H9 (cell line): ENCODE measurements around the gene LILRA5. TPM values are rescaled to one million over a fixed set of nuclear protein-coding genes. Genes with fewer than 3 reads are reported as not detected.
"Not testable (repeated sequence)": the region's sequence is repeated elsewhere in the genome, so short reads cannot be mapped to it uniquely, and the experiment has no call there.

Experiments
- DNase-seq: peaks from one replicate; pipeline ENCODE4 v3.0.0-alpha.2; 2017
- H2AFZ ChIP-seq: one replicate; pipeline ENCODE4 v1.6.1; 2013; ENCODE audit warnings: mild to moderate bottlenecking, low read length, control low read depth, moderate library complexity
- H2AK5ac ChIP-seq: 2 replicates; pipeline ENCODE4 v1.6.1; 2013; ENCODE audit warnings: low read length, control low read depth, mixed read lengths; ENCODE audit not compliant: insufficient read length
- H2BK120ac ChIP-seq: one replicate; pipeline ENCODE4 v1.6.1; 2013; ENCODE audit warnings: low read depth, mild to moderate bottlenecking, low read length, control low read depth, inconsistent platforms; ENCODE audit not compliant: poor library complexity, severe bottlenecking
- H2BK12ac ChIP-seq: 2 replicates; pipeline ENCODE4 v1.6.1; 2013; ENCODE audit warnings: low read length, control low read depth, mixed read lengths, low read depth; ENCODE audit not compliant: insufficient read length
- H2BK15ac ChIP-seq: 2 replicates; pipeline ENCODE4 v1.6.1; 2013; ENCODE audit warnings: low read depth, low read length, control low read depth
- H2BK20ac ChIP-seq: one replicate; pipeline ENCODE4 v1.6.1; 2013; ENCODE audit warnings: low read depth, mild to moderate bottlenecking, low read length, control low read depth, inconsistent platforms; ENCODE audit not compliant: poor library complexity, severe bottlenecking
- H2BK5ac ChIP-seq: 2 replicates; pipeline ENCODE4 v1.6.1; 2013; ENCODE audit warnings: low read length, control low read depth, mixed read lengths; ENCODE audit not compliant: insufficient read length
- H3K14ac ChIP-seq: 2 replicates; pipeline ENCODE4 v1.6.1; 2013; ENCODE audit warnings: low read length, control low read depth; ENCODE audit not compliant: insufficient read depth
- H3K18ac ChIP-seq: 2 replicates; pipeline ENCODE4 v1.6.1; 2013; ENCODE audit warnings: low read depth, mild to moderate bottlenecking, mixed read lengths, low read length, control low read depth; ENCODE audit not compliant: insufficient read length
- H3K23ac ChIP-seq: 2 replicates; pipeline ENCODE4 v1.6.1; 2013; ENCODE audit warnings: low read length, control low read depth, mixed read lengths, low read depth; ENCODE audit not compliant: insufficient read length
- H3K23me2 ChIP-seq: 2 replicates; pipeline ENCODE4 v1.6.1; 2013; ENCODE audit warnings: low read depth, mild to moderate bottlenecking, mixed read lengths, low read length, control low read depth; ENCODE audit not compliant: insufficient read length, poor library complexity, severe bottlenecking
- H3K27ac ChIP-seq: 2 replicates; pipeline ENCODE4 v1.5.1; 2013; ENCODE audit warnings: low read length, control low read depth, mixed read lengths, low read depth; ENCODE audit not compliant: insufficient read length
- H3K27me3 ChIP-seq: 2 replicates; pipeline ENCODE4 v1.6.1; 2013; ENCODE audit warnings: low read length, control low read depth, inconsistent platforms; ENCODE audit not compliant: insufficient read depth
- H3K4ac ChIP-seq: 2 replicates; pipeline ENCODE4 v1.6.1; 2013; ENCODE audit warnings: low read depth, mild to moderate bottlenecking, control low read depth, inconsistent platforms, low read length, moderate library complexity
- H3K4me1 ChIP-seq: 2 replicates; pipeline ENCODE4 v1.6.1; 2013; ENCODE audit warnings: low read length, control low read depth, inconsistent platforms; ENCODE audit not compliant: insufficient read depth
- H3K4me2 ChIP-seq: 2 replicates; pipeline ENCODE4 v1.6.1; 2013; ENCODE audit warnings: low read length, control low read depth, mixed read lengths; ENCODE audit not compliant: insufficient read length, insufficient read depth
- H3K56ac ChIP-seq: 2 replicates; pipeline ENCODE4 v1.6.1; 2013; ENCODE audit warnings: low read depth, mild to moderate bottlenecking, mixed read lengths, low read length, control low read depth; ENCODE audit not compliant: insufficient read length
- H3K79me1 ChIP-seq: 2 replicates; pipeline ENCODE4 v1.6.1; 2013; ENCODE audit warnings: low read depth, mild to moderate bottlenecking, moderate library complexity, low read length, control low read depth, inconsistent platforms; ENCODE audit not compliant: insufficient read depth, poor library complexity, severe bottlenecking
- H3K79me2 ChIP-seq: 2 replicates; pipeline ENCODE4 v1.6.1; 2013; ENCODE audit warnings: low read length, control low read depth, inconsistent platforms; ENCODE audit not compliant: insufficient read depth
- H3K9ac ChIP-seq: 2 replicates; pipeline ENCODE4 v1.6.1; 2013; ENCODE audit warnings: low read length, control low read depth, mixed read lengths; ENCODE audit not compliant: insufficient read length; ENCODE audit errors: extremely low read depth
- H3K9me3 ChIP-seq: one replicate; pipeline ENCODE4 v1.6.1; 2013; ENCODE audit warnings: low read depth, low read length, inconsistent platforms; ENCODE audit not compliant: control insufficient read depth
- H3T11ph ChIP-seq: one replicate; pipeline ENCODE4 v1.6.1; 2013; ENCODE audit warnings: mild to moderate bottlenecking, low read length, control low read depth, inconsistent platforms
- H4K20me1 ChIP-seq: one replicate; pipeline ENCODE4 v1.6.1; 2013; ENCODE audit not compliant: control insufficient read depth, insufficient read length, insufficient read depth
- H4K5ac ChIP-seq: 2 replicates; pipeline ENCODE4 v1.6.1; 2013; ENCODE audit warnings: low read depth, mild to moderate bottlenecking, mixed read lengths, low read length, control low read depth; ENCODE audit not compliant: insufficient read length
- H4K8ac ChIP-seq: replicated peaks from 2 replicates; pipeline ENCODE4 v1.6.1; 2013; ENCODE audit warnings: low read length, control low read depth, mixed read lengths, low read depth; ENCODE audit not compliant: insufficient read length
- H4K91ac ChIP-seq: 2 replicates; pipeline ENCODE4 v1.6.1; 2013; ENCODE audit warnings: low read depth, mild to moderate bottlenecking, moderate library complexity, mixed read lengths, low read length, control low read depth; ENCODE audit not compliant: insufficient read length
- H3K27ac Mint-ChIP-seq, 3 experiments: 2 replicates in 2 of 3; 3 replicates in 1 of 3; pipeline ENCODE4 v1.8.0; 2020 to 2021; ENCODE audit warnings: mixed read lengths in 3 of 3, mild to moderate bottlenecking in 1 of 3, moderate library complexity in 1 of 3
- H3K27me3 Mint-ChIP-seq: 2 replicates; pipeline ENCODE4 v1.8.0; 2021; ENCODE audit warnings: low read depth, mild to moderate bottlenecking, moderate library complexity, mixed read lengths
- H3K36me3 Mint-ChIP-seq, 3 experiments: 2 replicates in 2 of 3; 3 replicates in 1 of 3; pipeline ENCODE4 v1.8.0; 2020 to 2021; ENCODE audit warnings: low read depth in 3 of 3, mixed read lengths in 3 of 3; ENCODE audit not compliant: insufficient read depth in 1 of 3
- H3K4me1 Mint-ChIP-seq, 2 experiments: 2 replicates each; pipeline ENCODE4 v1.8.0; 2020; ENCODE audit warnings: mixed read lengths in 2 of 2
- H3K4me3 Mint-ChIP-seq, 2 experiments: 2 replicates in 1 of 2; 3 replicates in 1 of 2; pipeline ENCODE4 v1.8.0; 2020 to 2021; ENCODE audit warnings: mild to moderate bottlenecking in 2 of 2, mixed read lengths in 2 of 2, moderate library complexity in 1 of 2
- H3K9me3 Mint-ChIP-seq, 2 experiments: 2 replicates in 1 of 2; 3 replicates in 1 of 2; pipeline ENCODE4 v1.8.0; 2020; ENCODE audit warnings: mild to moderate bottlenecking in 2 of 2, mixed read lengths in 2 of 2, moderate library complexity in 1 of 2
- WGBS: extraction: QIAGEN DNeasy Blood & Tissue Kit; methylation state at CpG from one replicate; pipeline ENCODE4 v1.1.7; 2013; ENCODE audit warnings: missing lambda C conversion rate, low lambda C conversion rate, mixed read lengths; ENCODE audit not compliant: insufficient read length; ENCODE audit errors: extremely low coverage; 5-methylcytosine and 5-hydroxymethylcytosine counted together
- total RNA-seq: library from RNA; stranded (reverse); gene quantifications from 2 replicates; pipeline ENCODE4 v1.2.1, GENCODE V29; 2021
- TF ChIP-seq, protein P1 (sequence below): fragments of 200-600 bp; sonication (generic); conservative IDR thresholded peaks from 3 replicates; pipeline ENCODE4 v1.8.0; 2021; ENCODE audit warnings: antibody characterized with exemption, mild to moderate bottlenecking

Gene LILRA5
- total RNA-seq, 1 experiment from 2014 or later: not detected

DNA sequence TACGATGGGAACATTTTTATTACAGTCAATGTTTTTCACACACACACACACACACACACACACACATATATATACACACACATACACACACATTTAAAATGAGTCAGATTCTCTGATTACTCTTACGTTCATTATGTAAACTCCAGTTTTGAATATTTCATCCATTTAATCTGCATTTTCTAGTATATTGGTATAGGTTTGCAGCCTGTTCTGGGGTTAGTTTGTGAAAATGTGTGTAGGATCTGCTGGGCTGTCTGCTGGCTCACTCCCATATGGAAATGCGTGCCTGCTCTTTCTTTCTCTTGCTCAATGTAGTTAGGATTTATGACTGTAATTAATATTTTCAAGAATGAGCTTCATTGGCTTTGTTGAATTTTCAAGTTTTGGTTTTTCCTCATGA lies 39.1 kb downstream of the LILRA5 start:
- Mint-ChIP-seq H3K4me1 (no peaks in the 10 kb centered on the region; a peak in 1 of 4 replicates), H3K4me3 (no peak overlapping the region), H3K36me3 (no peaks in the 10 kb centered on the region), H3K27ac (no peak overlapping the region), H3K27me3 (peaks cover 44% of the 10 kb centered on the region), H3K9me3 (peaks cover 0 to 33% of the 10 kb centered on the region in 2 experiments; a peak in 2 of 5 replicates)
- no peaks in the 10 kb centered on the region for H3K9me3 ChIP-seq
- H2AK5ac ChIP-seq: no peak overlapping the region
- H3K56ac ChIP-seq: no peak overlapping the region
- H4K91ac ChIP-seq: no peak overlapping the region
- no peak overlapping the region for H2BK12ac ChIP-seq
- no peak overlapping the region for H2BK5ac ChIP-seq
- no peak overlapping the region for H2BK120ac ChIP-seq
- no peak overlapping the region for H3K23ac ChIP-seq
- no peaks in the 10 kb centered on the region for H3K4me1 ChIP-seq
- H4K20me1 ChIP-seq: no peaks in the 10 kb centered on the region
- no peak overlapping the region for H2BK15ac ChIP-seq
- no peaks in the 10 kb centered on the region for H3K23me2 ChIP-seq
- no peak overlapping the region for H3K9ac ChIP-seq
- no peak overlapping the region for H2AFZ ChIP-seq
- H4K8ac ChIP-seq: no peak overlapping the region
- H3K27me3 ChIP-seq: no peaks in the 10 kb centered on the region
- no peak for DNase-seq
- H3K18ac ChIP-seq: no peak overlapping the region
- H3K4me2 ChIP-seq: no peak overlapping the region
- no peak overlapping the region for H4K5ac ChIP-seq
- H3T11ph ChIP-seq: no peak overlapping the region
- WGBS: no CpG with 5 or more reads among the region's 3 CpGs
- no peak overlapping the region for H3K4ac ChIP-seq
- H3K79me1 ChIP-seq: no peaks in the 10 kb centered on the region
- no peak overlapping the region for H3K27ac ChIP-seq
- TF ChIP-seq, protein P1, sequence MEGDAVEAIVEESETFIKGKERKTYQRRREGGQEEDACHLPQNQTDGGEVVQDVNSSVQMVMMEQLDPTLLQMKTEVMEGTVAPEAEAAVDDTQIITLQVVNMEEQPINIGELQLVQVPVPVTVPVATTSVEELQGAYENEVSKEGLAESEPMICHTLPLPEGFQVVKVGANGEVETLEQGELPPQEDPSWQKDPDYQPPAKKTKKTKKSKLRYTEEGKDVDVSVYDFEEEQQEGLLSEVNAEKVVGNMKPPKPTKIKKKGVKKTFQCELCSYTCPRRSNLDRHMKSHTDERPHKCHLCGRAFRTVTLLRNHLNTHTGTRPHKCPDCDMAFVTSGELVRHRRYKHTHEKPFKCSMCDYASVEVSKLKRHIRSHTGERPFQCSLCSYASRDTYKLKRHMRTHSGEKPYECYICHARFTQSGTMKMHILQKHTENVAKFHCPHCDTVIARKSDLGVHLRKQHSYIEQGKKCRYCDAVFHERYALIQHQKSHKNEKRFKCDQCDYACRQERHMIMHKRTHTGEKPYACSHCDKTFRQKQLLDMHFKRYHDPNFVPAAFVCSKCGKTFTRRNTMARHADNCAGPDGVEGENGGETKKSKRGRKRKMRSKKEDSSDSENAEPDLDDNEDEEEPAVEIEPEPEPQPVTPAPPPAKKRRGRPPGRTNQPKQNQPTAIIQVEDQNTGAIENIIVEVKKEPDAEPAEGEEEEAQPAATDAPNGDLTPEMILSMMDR: no peak
- no peaks in the 10 kb centered on the region for H3K79me2 ChIP-seq
- no peak overlapping the region for H2BK20ac ChIP-seq
- no peak overlapping the region for H3K14ac ChIP-seq

DNA sequence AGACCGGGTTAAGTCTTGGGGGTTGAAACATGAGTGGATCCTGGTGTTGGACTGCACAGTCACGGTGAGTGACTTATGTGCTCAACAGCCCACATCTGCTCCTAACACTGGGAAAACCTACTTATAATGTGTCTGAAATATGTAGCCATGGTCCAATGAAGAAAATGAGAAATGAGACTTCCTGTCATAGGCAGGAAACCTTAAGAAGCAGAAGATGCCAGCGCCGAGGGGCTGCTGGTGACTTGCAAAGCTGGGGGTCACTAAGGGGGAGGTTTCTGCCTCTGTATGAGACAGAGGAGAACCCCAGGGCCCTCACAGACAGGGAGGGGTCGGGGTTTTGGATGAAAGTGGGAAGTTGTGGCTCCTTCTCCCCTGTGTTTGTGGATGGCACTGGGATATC lies 40.8 kb downstream of the LILRA5 start:
- not testable (repeated sequence) for H2AFZ ChIP-seq, H3K27ac Mint-ChIP-seq, H2BK15ac ChIP-seq, H2BK120ac ChIP-seq, H3K27ac ChIP-seq, DNase-seq, H3K23ac ChIP-seq, H3K4me3 Mint-ChIP-seq, H3K27me3 ChIP-seq, H2AK5ac ChIP-seq, H4K5ac ChIP-seq, H3K14ac ChIP-seq, H3K4me2 ChIP-seq, H2BK20ac ChIP-seq, H3K9me3 ChIP-seq, H2BK5ac ChIP-seq, H3K79me1 ChIP-seq, H3K4me1 Mint-ChIP-seq, H3K4ac ChIP-seq, H3K56ac ChIP-seq, H3K79me2 ChIP-seq, H3K18ac ChIP-seq, H2BK12ac ChIP-seq, H3K4me1 ChIP-seq, H4K91ac ChIP-seq, H4K8ac ChIP-seq, H3K9ac ChIP-seq, H4K20me1 ChIP-seq, H3K23me2 ChIP-seq, H3K36me3 Mint-ChIP-seq, H3T11ph ChIP-seq
- WGBS: no CpG with 5 or more reads among the region's 5 CpGs
- H3K9me3 Mint-ChIP-seq: peaks cover 0 to 35% of the 10 kb centered on the region in 2 experiments; a peak in 2 of 5 replicates
- peaks cover 54% of the 10 kb centered on the region for H3K27me3 Mint-ChIP-seq
